ENCODE data around the gene KCNG4.

DNA sequence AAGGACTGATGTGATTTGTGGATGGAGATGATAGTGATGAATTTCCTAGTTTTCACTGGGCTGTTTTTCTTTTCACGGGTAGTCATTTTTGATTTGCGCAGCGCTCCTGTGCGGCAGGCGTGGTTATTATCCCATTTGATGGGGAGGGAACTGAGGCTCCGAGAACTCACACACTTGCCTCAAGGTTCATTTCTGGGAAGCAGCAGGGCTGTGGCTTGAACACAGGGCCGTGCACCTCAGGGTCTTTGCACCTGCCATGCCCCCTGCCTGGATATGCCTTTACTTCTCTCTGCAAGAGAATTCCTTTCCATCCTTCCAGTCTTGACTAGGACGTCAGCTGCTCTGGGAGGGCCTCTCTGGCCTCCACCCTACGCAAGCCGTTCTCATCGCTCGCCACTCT is 38.5 kb upstream of the KCNG4 start:
- no peak for TF ChIP-seq POLR2A (IDR thresholded peaks at IDR 0.05)
- TF ChIP-seq, protein P1, sequence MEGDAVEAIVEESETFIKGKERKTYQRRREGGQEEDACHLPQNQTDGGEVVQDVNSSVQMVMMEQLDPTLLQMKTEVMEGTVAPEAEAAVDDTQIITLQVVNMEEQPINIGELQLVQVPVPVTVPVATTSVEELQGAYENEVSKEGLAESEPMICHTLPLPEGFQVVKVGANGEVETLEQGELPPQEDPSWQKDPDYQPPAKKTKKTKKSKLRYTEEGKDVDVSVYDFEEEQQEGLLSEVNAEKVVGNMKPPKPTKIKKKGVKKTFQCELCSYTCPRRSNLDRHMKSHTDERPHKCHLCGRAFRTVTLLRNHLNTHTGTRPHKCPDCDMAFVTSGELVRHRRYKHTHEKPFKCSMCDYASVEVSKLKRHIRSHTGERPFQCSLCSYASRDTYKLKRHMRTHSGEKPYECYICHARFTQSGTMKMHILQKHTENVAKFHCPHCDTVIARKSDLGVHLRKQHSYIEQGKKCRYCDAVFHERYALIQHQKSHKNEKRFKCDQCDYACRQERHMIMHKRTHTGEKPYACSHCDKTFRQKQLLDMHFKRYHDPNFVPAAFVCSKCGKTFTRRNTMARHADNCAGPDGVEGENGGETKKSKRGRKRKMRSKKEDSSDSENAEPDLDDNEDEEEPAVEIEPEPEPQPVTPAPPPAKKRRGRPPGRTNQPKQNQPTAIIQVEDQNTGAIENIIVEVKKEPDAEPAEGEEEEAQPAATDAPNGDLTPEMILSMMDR (IDR thresholded peaks at IDR 0.05): no peak
